Left lung (tissue), 10 donors: ENCODE measurements around the gene HCST. TPM values are rescaled to one million over a fixed set of nuclear protein-coding genes. Genes with fewer than 3 reads are reported as not detected.

Experiments used
- ATAC-seq: fragments of 200-7000 bp; cut with Tn5 transposase; one replicate; pipeline ENCODE4 v1.9.1; 2020; ENCODE audit warnings: moderate library complexity
- DNase-seq, 4 donors: peaks; one replicate each; pipeline ENCODE4 v3.0.0-alpha.2; 2013 to 2020
- H3K27ac ChIP-seq, 2 donors: fragments of 200-600 bp; sonication (generic) in 1 of 2; one replicate each; pipeline versions ENCODE4 v1.5.0 to v1.8.0; 2020 to 2021
- H3K27me3 ChIP-seq, 2 donors: fragments of 200-600 bp; sonication (generic) in 1 of 2; one replicate each; pipeline versions ENCODE4 v1.5.0 to v1.8.0; 2020 to 2021
- H3K36me3 ChIP-seq, 2 donors: fragments of 200-600 bp; sonication (generic) in 1 of 2; one replicate each; pipeline versions ENCODE4 v1.5.0 to v1.8.0; 2020 to 2021
- H3K4me1 ChIP-seq, 2 donors: fragments of 200-600 bp; one replicate each; pipeline ENCODE4 v1.8.0; 2021
- H3K4me3 ChIP-seq, 2 donors: fragments of 200-600 bp; sonication (generic) in 1 of 2; one replicate each; pipeline versions ENCODE4 v1.5.0 to v1.8.0; 2020 to 2021; ENCODE audit warnings: mild to moderate bottlenecking in 1 of 2
- H3K9me3 ChIP-seq, 2 donors: fragments of 200-600 bp; sonication (generic) in 1 of 2; one replicate each; pipeline versions ENCODE4 v1.5.0 to v1.8.0; 2020 to 2021
- CTCF ChIP-seq, 2 donors: fragments of 200-600 bp; sonication (generic) in 1 of 2; IDR thresholded peaks; one replicate each; pipeline versions ENCODE4 v1.5.0 to v1.8.0; 2021; ENCODE audit warnings: antibody characterized with exemption in 2 of 2
- intact Hi-C, 2 donors: fragments of 100-400 bp; cut with DNase I; formaldehyde crosslinking; loops; one replicate each; pipeline versions ENCODE4 v1.11.2 to v1.14.2; 2022
- polyA plus RNA-seq, 6 donors: library from polyadenylated mRNA; unstranded; fragments of 120-200 nt; gene quantifications; one replicate each; pipeline ENCODE4 v1.2.1, GENCODE V29; 2013; ENCODE audit not compliant: insufficient read length in 6 of 6
- total RNA-seq, 2 donors: library from RNA; stranded (reverse); fragmentation: NEBNext Ultra II Directional; extraction: Animal tissue kit (Norgen Biotek cat#: 25700); gene quantifications; one replicate each; pipeline ENCODE4 v1.2.1, GENCODE V29; 2021
- donor health status: DM: no; HTN: yes; CAD: no.
- donor health status: DM: no; HTN: no; CAD: no.

The HCST gene
- total and polyA plus RNA-seq, 8 donors = 3.6 to 26.0 (median 4.9) TPM

- ATAC-seq (no peak), DNase-seq (peak in 1 of 4 donors; percentile 53)
- Histone ChIP-seq H3K4me1 (peaks cover 9 to 23% of the 10 kb centered on the region in 2 donors), H3K4me3 (no peak overlapping the region), H3K9me3 (no peaks in the 10 kb centered on the region), H3K27me3 (peaks cover 0 to 69% of the 10 kb centered on the region in 2 donors), H3K36me3 (no peaks in the 10 kb centered on the region), H3K27ac (no peak overlapping the region)
- TF ChIP-seq CTCF (IDR thresholded peaks at IDR 0.05) = no peak
- intact Hi-C loops = no loop called here
Observed at GRCh38 chr19:35870798-35871197, 31.5 kb upstream of the HCST start.

GRCh38 chr19:35871611-35872010 lies 30.7 kb upstream of the HCST start:
- peaks cover 0 to 61% of the 10 kb centered on the region in 2 donors for H3K27me3 ChIP-seq
- no peak overlapping the region for H3K4me3 ChIP-seq
- no peak overlapping the region for H3K27ac ChIP-seq
- intact Hi-C loops = no loop called here
- H3K9me3 ChIP-seq = no peaks in the 10 kb centered on the region
- DNase-seq = peak in 1 of 4 donors; percentile 48
- H3K4me1 ChIP-seq = peaks cover 9 to 23% of the 10 kb centered on the region in 2 donors
- H3K36me3 ChIP-seq = no peaks in the 10 kb centered on the region
- no peak for TF ChIP-seq CTCF (IDR thresholded peaks at IDR 0.05)
- ATAC-seq = no peak

DNA sequence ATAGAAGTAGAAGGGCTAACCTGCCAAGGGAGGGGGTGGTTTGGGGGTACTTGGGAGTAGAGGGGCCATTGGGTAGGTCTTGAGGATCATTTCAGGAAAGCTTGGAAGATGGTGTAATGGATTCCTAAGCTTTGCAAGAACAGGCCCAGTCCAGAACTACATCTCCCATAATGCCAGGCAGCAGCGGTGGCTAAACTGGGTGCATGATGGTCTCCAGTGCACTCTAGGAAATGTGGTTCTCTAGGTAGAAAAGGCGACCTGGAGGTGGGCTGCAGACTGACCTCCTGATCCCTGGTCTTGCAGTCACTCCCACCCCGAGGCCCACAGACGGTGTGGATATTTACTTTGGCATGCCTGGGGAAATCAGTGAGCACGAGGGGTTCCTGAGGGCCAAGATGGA lies 30.1 kb upstream of the HCST start:
- no peak for TF ChIP-seq CTCF (IDR thresholded peaks at IDR 0.05)
- Histone ChIP-seq H3K9me3 (no peaks in the 10 kb centered on the region), H3K27me3 (peaks cover 0 to 55% of the 10 kb centered on the region in 2 donors), H3K4me1 (peaks cover 9 to 23% of the 10 kb centered on the region in 2 donors), H3K4me3 (no peak overlapping the region), H3K27ac (no peak overlapping the region), H3K36me3 (no peaks in the 10 kb centered on the region)
- no peak for DNase-seq
- ATAC-seq = no peak
- intact Hi-C loops = no loop called here

DNA sequence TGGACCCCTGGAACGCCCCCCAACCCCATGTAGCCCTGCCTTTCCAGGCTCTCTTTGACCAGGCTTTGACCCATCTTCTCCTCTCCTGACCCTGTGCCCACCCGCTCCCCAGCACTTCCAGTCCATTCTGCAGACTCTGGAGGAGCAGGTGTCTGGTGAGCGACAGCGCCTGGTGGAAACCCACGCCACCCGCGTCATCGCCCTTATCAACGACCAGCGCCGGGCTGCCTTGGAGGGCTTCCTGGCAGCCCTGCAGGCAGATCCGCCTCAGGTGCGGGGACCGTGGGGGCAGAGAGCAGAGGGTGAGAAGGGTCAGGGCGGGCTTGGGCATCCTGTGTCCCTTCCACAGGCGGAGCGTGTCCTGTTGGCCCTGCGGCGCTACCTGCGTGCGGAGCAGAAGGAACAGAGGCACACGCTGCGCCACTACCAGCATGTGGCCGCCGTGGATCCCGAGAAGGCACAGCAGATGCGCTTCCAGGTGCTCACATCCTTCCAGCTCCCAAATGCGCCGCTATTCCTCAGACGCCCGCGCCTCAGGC lies 27.9 kb upstream of the HCST start:
- H3K9me3 ChIP-seq = no peaks in the 10 kb centered on the region
- no peak overlapping the region for H3K4me3 ChIP-seq
- H3K27ac ChIP-seq = no peak overlapping the region
- peak in 1 of 4 donors; percentile 77 for DNase-seq
- H3K4me1 ChIP-seq = peaks cover 3 to 10% of the 10 kb centered on the region in 2 donors
- no peak for ATAC-seq
- H3K36me3 ChIP-seq = no peaks in the 10 kb centered on the region
- TF ChIP-seq CTCF (IDR thresholded peaks at IDR 0.05) = no peak
- peaks cover 0 to 53% of the 10 kb centered on the region in 2 donors for H3K27me3 ChIP-seq
- intact Hi-C loops = no loop called here

DNA sequence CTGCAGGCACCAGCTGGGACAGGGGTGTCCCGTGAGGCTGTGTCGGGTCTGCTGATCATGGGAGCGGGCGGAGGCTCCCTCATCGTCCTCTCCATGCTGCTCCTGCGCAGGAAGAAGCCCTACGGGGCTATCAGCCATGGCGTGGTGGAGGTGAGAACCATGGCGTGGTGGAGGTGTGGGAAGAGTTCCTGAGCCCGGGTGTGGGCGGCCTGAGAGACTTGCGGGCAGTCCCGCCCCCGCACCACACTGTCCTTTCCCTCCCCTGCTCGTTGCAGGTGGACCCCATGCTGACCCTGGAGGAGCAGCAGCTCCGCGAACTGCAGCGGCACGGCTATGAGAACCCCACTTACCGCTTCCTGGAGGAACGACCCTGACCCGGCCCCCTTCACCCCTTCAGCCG lies 23.3 kb upstream of the HCST start:
- H3K9me3 ChIP-seq = no peaks in the 10 kb centered on the region
- no peak for ATAC-seq

More for the DNA sequence above, 23.3 kb upstream of the HCST start:
- Histone ChIP-seq H3K4me1 (peaks cover 0 to 5% of the 10 kb centered on the region in 2 donors), H3K36me3 (no peaks in the 10 kb centered on the region), H3K4me3 (no peak overlapping the region), H3K27ac (no peak overlapping the region), H3K27me3 (peaks cover 0 to 26% of the 10 kb centered on the region in 2 donors)
- intact Hi-C loops = loop anchor here in 1 of 2 donors (5.0 kb wide), 1 partner anchor 53 kb away; no protein-coding TSS in a partner anchor
- no peak for TF ChIP-seq CTCF (IDR thresholded peaks at IDR 0.05)
- no peak for DNase-seq
